Keratinocyte (primary cell): ENCODE data around the gene MPND. TPM values are rescaled to one million over a fixed set of nuclear protein-coding genes. Genes with fewer than 3 reads are reported as not detected.

Experiments used
- DNase-seq: peaks from one replicate; pipeline ENCODE4 v3.0.0-alpha.2; 2011; ENCODE audit warnings: low read depth, missing footprints, low spot score
- FAIRE-seq: peaks from 2 replicates; lab custom pipeline; 2011; peaks lifted over from hg19 to GRCh38; lab: Jason Lieb, UNC
- H2AFZ ChIP-seq: 2 replicates; pipeline ENCODE4 v1.6.0; 2012; ENCODE audit warnings: low read length, control low read depth, inconsistent platforms; ENCODE audit not compliant: control insufficient read depth
- H3K27ac ChIP-seq: 2 replicates; pipeline ENCODE4 v1.5.1; 2011; ENCODE audit warnings: low read length; ENCODE audit not compliant: control insufficient read depth, insufficient read depth
- H3K27me3 ChIP-seq: 3 replicates; pipeline ENCODE4 v1.6.0; 2011; ENCODE audit warnings: low read length; ENCODE audit not compliant: control insufficient read depth, insufficient read depth; ENCODE audit errors: extremely low read depth
- H3K36me3 ChIP-seq, 2 experiments: 2 replicates in 1 of 2; 3 replicates in 1 of 2; pipeline ENCODE4 v1.5.1; 2011; ENCODE audit warnings: low read length in 2 of 2, mild to moderate bottlenecking in 1 of 2; ENCODE audit not compliant: control insufficient read depth in 2 of 2, insufficient read depth in 2 of 2; ENCODE audit errors: extremely low read depth in 1 of 2
- H3K4me1 ChIP-seq: 3 replicates; pipeline ENCODE4 v1.5.1; 2011; ENCODE audit warnings: low read length; ENCODE audit not compliant: control insufficient read depth, insufficient read depth; ENCODE audit errors: extremely low read depth
- H3K4me2 ChIP-seq: 3 replicates; pipeline ENCODE4 v1.6.0; 2011; ENCODE audit warnings: low read depth, low read length; ENCODE audit not compliant: control insufficient read depth, insufficient read depth; ENCODE audit errors: extremely low read depth
- H3K4me3 ChIP-seq, 3 experiments: fragments of 200-600 bp in 1 of 3; sonication (generic) in 1 of 3; 2 replicates in 2 of 3; 3 replicates in 1 of 3; pipeline ENCODE4 v1.5.1; 2011 to 2016; ENCODE audit warnings: low read length in 3 of 3, mild to moderate bottlenecking in 3 of 3, control low read depth in 2 of 3, inconsistent platforms in 1 of 3, low read depth in 1 of 3, mixed read lengths in 1 of 3, mixed run types in 1 of 3, moderate library complexity in 1 of 3; ENCODE audit not compliant: control insufficient read depth in 2 of 3, insufficient read depth in 2 of 3; ENCODE audit errors: extremely low read depth in 1 of 3
- H3K79me2 ChIP-seq: 2 replicates; pipeline ENCODE4 v1.6.0; 2012; ENCODE audit warnings: low read length; ENCODE audit not compliant: control insufficient read depth, insufficient read depth
- H3K9ac ChIP-seq: 3 replicates; pipeline ENCODE4 v1.6.0; 2011; ENCODE audit warnings: low read length; ENCODE audit not compliant: control insufficient read depth, insufficient read depth; ENCODE audit errors: extremely low read depth
- H3K9me1 ChIP-seq: 3 replicates; pipeline ENCODE4 v1.6.0; 2011; ENCODE audit warnings: low read length; ENCODE audit not compliant: control insufficient read depth, insufficient read depth; ENCODE audit errors: extremely low read depth
- H3K9me3 ChIP-seq: 2 replicates; pipeline ENCODE4 v1.5.1; 2012; ENCODE audit warnings: low read depth, low read length; ENCODE audit not compliant: control insufficient read depth
- H4K20me1 ChIP-seq: 3 replicates; pipeline ENCODE4 v1.6.0; 2011; ENCODE audit warnings: low read length; ENCODE audit not compliant: control insufficient read depth, insufficient read depth; ENCODE audit errors: extremely low read depth
- CTCF ChIP-seq, 3 experiments: IDR thresholded peaks in 1 of 3; conservative IDR thresholded peaks in 1 of 3; optimal IDR thresholded peaks in 1 of 3; 2 replicates in 2 of 3; 3 replicates in 1 of 3; pipeline versions ENCODE3 to v1.5.1; 2011; ENCODE audit warnings: low read length in 3 of 3, mild to moderate bottlenecking in 3 of 3, moderate library complexity in 2 of 3, control low read depth in 1 of 3, inconsistent platforms in 1 of 3; ENCODE audit not compliant: insufficient read depth in 2 of 3; ENCODE audit errors: extremely low read depth in 1 of 3
- EZH2 ChIP-seq: IDR thresholded peaks from one replicate; pipeline ENCODE4 v1.6.1; 2012; ENCODE audit warnings: inconsistent platforms, mild to moderate bottlenecking, low read length, moderate library complexity
- dilution Hi-C: fragments of 300-500 bp; cut with MboI; formaldehyde crosslinking; loops from one replicate; pipeline ENCODE4 v1.7.0; 2020; ENCODE audit warnings: low sequenced_read_pairs; ENCODE audit not compliant: extremely low pct_ligation_motif_present
- polyA plus RNA-seq, 5 experiments: library from polyadenylated mRNA; depleted of rRNA in 3 of 5; stranded (reverse) in 3 of 5; stranded (forward) in 1 of 5; unstranded in 1 of 5; fragments of >200 nt; gene quantifications; 1 replicate in 1 of 5; 2 replicates in 3 of 5; 3 replicates in 1 of 5; pipeline versions ENCODE4 v1.2.1 to v1.2.3, GENCODE V29; 2011 to 2012; ENCODE audit warnings: missing spikeins in 2 of 5, low read depth in 1 of 5, low replicate concordance in 1 of 5

The MPND gene
- polyA plus RNA-seq, 1 donor (not counting 4 experiments of a cell fraction or from before 2014, with no cell fraction given): 4.2 TPM

GRCh38 chr19:4354282-4354681 lies 10.9 kb downstream of the MPND start:
- dilution Hi-C loops: no loop called here
- no peak for DNase-seq

GRCh38 chr19:4354897-4355296 lies 11.5 kb downstream of the MPND start:
- Histone ChIP-seq H3K36me3 (peaks cover 6 to 7% of the 10 kb centered on the region in 2 experiments), H4K20me1 (no peaks in the 10 kb centered on the region), H3K9me3 (no peaks in the 10 kb centered on the region), H3K4me1 (no peaks in the 10 kb centered on the region), H3K4me3 (no peak overlapping the region), H3K79me2 (no peaks in the 10 kb centered on the region), H3K27ac (no peak overlapping the region), H3K9me1 (no peaks in the 10 kb centered on the region), H3K27me3 (no peaks in the 10 kb centered on the region), H2AFZ (no peak overlapping the region), H3K9ac (no peak overlapping the region), H3K4me2 (no peak overlapping the region)
- no peak for TF ChIP-seq CTCF (optimal IDR thresholded peaks at IDR 0.05 in 1 of 3, IDR thresholded peaks at IDR 0.05 in 1 of 3, conservative IDR thresholded peaks at IDR 0.05 in 1 of 3; ENCODE audit: extremely low read depth in 1 of 3, insufficient read depth in 2 of 3, low read length in 3 of 3)
- TF ChIP-seq EZH2: no peak
- no peak for FAIRE-seq
- DNase-seq: no peak
- dilution Hi-C loops: no loop called here

More at GRCh38 chr19:4354282-4354681, 10.9 kb downstream of the MPND start:
- Histone ChIP-seq H3K4me1 (no peaks in the 10 kb centered on the region), H3K4me2 (no peak overlapping the region), H2AFZ (no peak overlapping the region), H4K20me1 (no peaks in the 10 kb centered on the region), H3K79me2 (no peaks in the 10 kb centered on the region), H3K4me3 (no peak overlapping the region), H3K27me3 (no peaks in the 10 kb centered on the region), H3K9me3 (no peaks in the 10 kb centered on the region), H3K9me1 (no peaks in the 10 kb centered on the region), H3K36me3 (peaks cover under 1 to 4% of the 10 kb centered on the region in 2 experiments), H3K27ac (no peak overlapping the region), H3K9ac (no peak overlapping the region)
- TF ChIP-seq CTCF (optimal IDR thresholded peaks at IDR 0.05 in 1 of 3, IDR thresholded peaks at IDR 0.05 in 1 of 3, conservative IDR thresholded peaks at IDR 0.05 in 1 of 3; ENCODE audit: extremely low read depth in 1 of 3, insufficient read depth in 2 of 3, low read length in 3 of 3) (no peak), EZH2 (no peak)
- no peak for FAIRE-seq
